Common myeloid progenitor, CD34-positive (primary cell): Measurements from ENCODE around the gene HOXC9.

ENCODE experiments used
- CTCF ChIA-PET: fragments of 350-600 bp; sonication (Branson Sonifier 250); formaldehyde crosslinking; loops from one replicate; lab custom pipeline; 2021; ENCODE audit warnings: antibody characterized with exemption; lab: Charles Lee
- POLR2A ChIA-PET: fragments of 350-600 bp; sonication (Branson Sonifier 250); formaldehyde crosslinking; loops from one replicate; lab custom pipeline; 2021; ENCODE audit warnings: antibody characterized with exemption; lab: Charles Lee
- DNase-seq, 3 donors: peaks; one replicate each; pipeline versions ENCODE4 v3.0.0 to v3.0.0-alpha.2; 2013
- H3K27ac ChIP-seq, 2 experiments: 1 replicate in 1 of 2; 2 replicates in 1 of 2; pipeline ENCODE4 v1.7.0; 2013; ENCODE audit warnings: inconsistent platforms in 2 of 2, low read length in 2 of 2, mild to moderate bottlenecking in 2 of 2, low read depth in 1 of 2, moderate library complexity in 1 of 2; ENCODE audit not compliant: severe bottlenecking in 2 of 2, insufficient read depth in 1 of 2, poor library complexity in 1 of 2
- H3K27me3 ChIP-seq, 5 experiments: replicated peaks in 2 of 5; 1 replicate in 3 of 5; 2 replicates in 2 of 5; pipeline versions ENCODE4 v1.6.1 to v1.7.0; 2013; ENCODE audit warnings: low read length in 4 of 5, mild to moderate bottlenecking in 2 of 5, moderate library complexity in 2 of 5, inconsistent platforms in 1 of 5; ENCODE audit not compliant: insufficient read depth in 5 of 5, control insufficient read depth in 4 of 5
- H3K36me3 ChIP-seq, 4 experiments: 1 replicate in 2 of 4; 2 replicates in 2 of 4; pipeline versions ENCODE4 v1.6.1 to v1.7.0; 2013; ENCODE audit warnings: low read length in 3 of 4, control low read depth in 1 of 4, mild to moderate bottlenecking in 1 of 4; ENCODE audit not compliant: control insufficient read depth in 4 of 4, insufficient read depth in 4 of 4
- H3K4me1 ChIP-seq, 4 experiments: 1 replicate in 3 of 4; 2 replicates in 1 of 4; pipeline versions ENCODE4 v1.6.1 to v1.7.1; 2013; ENCODE audit warnings: low read length in 3 of 4, mild to moderate bottlenecking in 3 of 4, control low read depth in 1 of 4, inconsistent platforms in 1 of 4, moderate library complexity in 1 of 4; ENCODE audit not compliant: control insufficient read depth in 4 of 4, insufficient read depth in 4 of 4; ENCODE audit errors: control extremely low read depth in 1 of 4
- H3K4me3 ChIP-seq, 7 experiments: 1 replicate in 4 of 7; 2 replicates in 3 of 7; pipeline versions ENCODE4 v1.5.1 to v1.7.0; 2013; ENCODE audit warnings: mild to moderate bottlenecking in 7 of 7, low read length in 6 of 7, moderate library complexity in 6 of 7, inconsistent platforms in 2 of 7, low read depth in 2 of 7, control low read depth in 1 of 7; ENCODE audit not compliant: insufficient read depth in 4 of 7, control insufficient read depth in 1 of 7; ENCODE audit errors: extremely low read depth in 1 of 7
- H3K9me3 ChIP-seq, 5 experiments: 1 replicate in 4 of 5; 2 replicates in 1 of 5; pipeline versions ENCODE4 v1.6.1 to v1.7.1; 2013; ENCODE audit warnings: low read length in 4 of 5, mild to moderate bottlenecking in 2 of 5, inconsistent platforms in 1 of 5, low read depth in 1 of 5, moderate library complexity in 1 of 5; ENCODE audit not compliant: control insufficient read depth in 4 of 5, insufficient read depth in 2 of 5; ENCODE audit errors: control extremely low read depth in 1 of 5
- WGBS: methylation state at CpG from one replicate; pipeline ENCODE4 v1.1.5; 2013; ENCODE audit not compliant: insufficient coverage; 5-methylcytosine and 5-hydroxymethylcytosine counted together

The HOXC9 gene

GRCh38 chr12:53975479-53976152 lies 24.3 kb upstream of the HOXC9 start:
- Histone ChIP-seq H3K9me3 (peaks cover 0 to 17% (median 3%) of the 10 kb centered on the region in 5 experiments), H3K4me3 (no peak overlapping the region), H3K27me3 (peaks cover 16 to 100% (median 75%) of the 10 kb centered on the region in 5 experiments), H3K36me3 (no peaks in the 10 kb centered on the region), H3K27ac (no peak overlapping the region), H3K4me1 (peaks cover 0 to 10% (median 4%) of the 10 kb centered on the region in 4 experiments)
- WGBS, result 7% methylated on average over 24 of the region's 31 CpGs
- no peak for DNase-seq
- ChIA-PET CTCF (interaction anchor here (1.1 kb wide), 2 partner anchors 10 to 12 kb away, joined by 3 to 6 read pairs; no protein-coding TSS in a partner anchor), POLR2A (no interaction called here)

DNA sequence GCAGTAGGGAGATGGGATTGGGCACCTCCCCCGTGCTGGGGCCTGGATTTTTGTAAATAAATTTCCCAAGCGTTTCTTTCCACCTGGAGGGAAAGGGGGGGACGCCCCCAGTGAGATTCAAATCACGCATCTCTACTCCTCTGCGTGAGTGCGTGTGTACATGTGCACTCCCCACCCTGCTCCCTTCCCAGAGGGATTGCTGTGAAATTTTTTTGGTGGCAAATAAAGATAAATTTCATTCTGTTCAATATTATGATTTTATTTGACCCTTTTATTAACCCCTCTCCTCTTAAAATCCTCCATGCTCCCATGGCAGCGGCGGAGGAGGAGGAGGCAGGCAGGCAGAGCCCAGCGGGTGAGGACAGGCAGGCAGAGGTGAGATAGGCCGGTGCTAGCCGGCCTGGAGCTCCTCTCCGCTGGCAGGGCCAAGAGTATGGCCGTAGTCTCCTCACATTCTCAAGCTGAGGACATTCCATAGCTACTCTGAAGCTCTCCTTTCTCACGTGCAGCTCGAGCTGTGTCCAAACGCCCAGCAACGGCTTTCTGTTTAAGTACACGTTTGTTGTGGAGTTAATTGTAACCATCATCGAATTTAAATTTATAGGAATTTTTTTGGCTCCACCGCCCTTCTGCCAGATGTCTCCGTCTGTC lies 23.7 kb upstream of the HOXC9 start:
- ChIA-PET POLR2A (no interaction called here), CTCF (interaction anchor here (0.8 to 1.1 kb wide), 3 partner anchors 9 to 20 kb away, joined by 3 to 6 read pairs (median 3); no protein-coding TSS in a partner anchor)
- no peaks in the 10 kb centered on the region for H3K36me3 ChIP-seq
- H3K27me3 ChIP-seq, result peaks cover 16 to 100% (median 75%) of the 10 kb centered on the region in 5 experiments
- H3K4me3 ChIP-seq, result no peak overlapping the region
- WGBS, result 8% methylated on average over 5 of the region's 21 CpGs
- no peak overlapping the region for H3K27ac ChIP-seq
- peaks cover 0 to 17% (median 3%) of the 10 kb centered on the region in 5 experiments for H3K9me3 ChIP-seq
- DNase-seq, result no peak
- H3K4me1 ChIP-seq, result peaks cover 0 to 10% (median 4%) of the 10 kb centered on the region in 4 experiments

GRCh38 chr12:53976823-53977595 lies 23.0 kb upstream of the HOXC9 start:
- peaks cover 0 to 10% (median 4%) of the 10 kb centered on the region in 4 experiments for H3K4me1 ChIP-seq
- peaks cover 0 to 17% (median 3%) of the 10 kb centered on the region in 5 experiments for H3K9me3 ChIP-seq
- H3K36me3 ChIP-seq, result no peaks in the 10 kb centered on the region
- no peak overlapping the region for H3K4me3 ChIP-seq
- ChIA-PET CTCF (interaction anchor here (0.8 to 1.5 kb wide), 2 partner anchors 11 to 21 kb away, joined by 3 to 4 read pairs; no protein-coding TSS in a partner anchor), POLR2A (no interaction called here)
- H3K27me3 ChIP-seq, result peaks cover 16 to 100% (median 75%) of the 10 kb centered on the region in 5 experiments
- DNase-seq, result no peak
- WGBS, result 14% methylated on average over 1 of the region's 9 CpGs
- H3K27ac ChIP-seq, result no peak overlapping the region

GRCh38 chr12:53977596-53978445 lies 22.1 kb upstream of the HOXC9 start:
- peaks cover 0 to 10% (median 4%) of the 10 kb centered on the region in 4 experiments for H3K4me1 ChIP-seq
- DNase-seq, result no peak
- no peak overlapping the region for H3K4me3 ChIP-seq
- H3K36me3 ChIP-seq, result no peaks in the 10 kb centered on the region
- peaks cover 20 to 100% (median 73%) of the 10 kb centered on the region in 5 experiments for H3K27me3 ChIP-seq
- H3K9me3 ChIP-seq, result peaks cover 0 to 15% (median 3%) of the 10 kb centered on the region in 5 experiments
- POLR2A ChIA-PET, result no interaction called here
- CTCF ChIA-PET, result interaction anchor here (0.5 to 1.5 kb wide), 2 partner anchors 10 to 1814 kb away, joined by 3 to 4 read pairs; no protein-coding TSS in a partner anchor
- H3K27ac ChIP-seq, result no peak overlapping the region
- 2% methylated on average over 8 of the region's 11 CpGs for WGBS

- WGBS, result 21% methylated on average over 5 of the region's 15 CpGs
- DNase-seq, result no peak
- Histone ChIP-seq H3K9me3 (peaks cover 0 to 13% (median 3%) of the 10 kb centered on the region in 5 experiments), H3K4me3 (no peak overlapping the region), H3K36me3 (no peaks in the 10 kb centered on the region), H3K4me1 (peaks cover 0 to 9% (median 7%) of the 10 kb centered on the region in 4 experiments), H3K27ac (no peak overlapping the region), H3K27me3 (peaks cover 29 to 100% (median 73%) of the 10 kb centered on the region in 5 experiments)
- ChIA-PET POLR2A (interaction anchor here (0.7 kb wide), 1 partner anchor 60 kb away, joined by 3 read pairs; no protein-coding TSS in a partner anchor), CTCF (no interaction called here)
Observed at GRCh38 chr12:53978477-53979356, 21.2 kb upstream of the HOXC9 start.
